PC-3 (cell line): ENCODE measurements around the gene HIPK1. TPM values are rescaled to one million over a fixed set of nuclear protein-coding genes. Genes with fewer than 3 reads are reported as not detected.

Source experiments
- ATAC-seq: fragments of 200-7000 bp; cut with Tn5 transposase; 2 replicates; pipeline ENCODE4 v1.9.1; 2020; ENCODE audit warnings: mild to moderate bottlenecking, moderate library complexity
- BruUV-seq: library from RNA; stranded (reverse); fragments of 400-500 nt; replicated peaks from 2 replicates; lab custom pipeline; 2021; lab: Mats Ljungman, UMichigan
- CTCF ChIA-PET: fragments of 300-600 bp; sonication (Branson Sonifier 250); formaldehyde crosslinking; loops from one replicate; lab custom pipeline; 2022; ENCODE audit warnings: antibody characterized with exemption; lab: Charles Lee
- POLR2A ChIA-PET: fragments of 300-600 bp; sonication (Branson Sonifier 250); formaldehyde crosslinking; loops from one replicate; lab custom pipeline; 2022; ENCODE audit warnings: antibody characterized with exemption; ENCODE audit not compliant: unreplicated experiment; lab: Charles Lee
- DNase-seq: peaks from one replicate; pipeline ENCODE4 v3.0.0-alpha.2; 2015
- H2AFZ ChIP-seq: fragments of 300-600 bp; sonication (generic); 2 replicates; pipeline ENCODE4 v1.6.0; 2016; ENCODE audit warnings: antibody characterized with exemption, low read length
- H3F3A ChIP-seq: fragments of 300-600 bp; sonication (generic); one replicate; pipeline ENCODE4 v1.6.0; 2017; ENCODE audit warnings: antibody characterized with exemption, low read length, control low read depth, mild to moderate bottlenecking; ENCODE audit not compliant: unreplicated experiment
- H3K27ac ChIP-seq: fragments of 300-600 bp; sonication (generic); 2 replicates; pipeline ENCODE4 v1.5.1; 2016; ENCODE audit warnings: mild to moderate bottlenecking, low read length
- H3K27me3 ChIP-seq: fragments of 300-600 bp; sonication (generic); 2 replicates; pipeline ENCODE4 v1.6.1; 2016; ENCODE audit warnings: low read length, mixed read lengths
- H3K36me3 ChIP-seq: fragments of 300-600 bp; sonication (generic); 2 replicates; pipeline ENCODE4 v1.6.1; 2016; ENCODE audit warnings: low read depth, mixed run types, low read length, mixed read lengths
- H3K4me1 ChIP-seq: fragments of 300-600 bp; sonication (generic); 2 replicates; pipeline ENCODE4 v1.5.1; 2016; ENCODE audit warnings: low read length; ENCODE audit not compliant: insufficient read depth
- H3K4me2 ChIP-seq: fragments of 300-600 bp; sonication (generic); 2 replicates; pipeline ENCODE4 v1.6.0; 2016; ENCODE audit warnings: low read length
- H3K4me3 ChIP-seq: fragments of 300-600 bp; sonication (generic); 2 replicates; pipeline ENCODE4 v1.5.1; 2016; ENCODE audit warnings: mild to moderate bottlenecking, low read length, mixed read lengths
- H3K79me2 ChIP-seq: fragments of 300-600 bp; sonication (generic); 2 replicates; pipeline ENCODE4 v1.6.1; 2017; ENCODE audit warnings: low read length, mixed read lengths
- H3K9ac ChIP-seq: fragments of 300-600 bp; sonication (generic); 2 replicates; pipeline ENCODE4 v1.6.0; 2016; ENCODE audit warnings: mild to moderate bottlenecking, low read length
- H3K9me2 ChIP-seq: fragments of 300-600 bp; sonication (generic); replicated peaks from 2 replicates; pipeline ENCODE4 v1.6.1; 2016; ENCODE audit warnings: mixed run types, low read length, mixed read lengths
- H3K9me3 ChIP-seq: fragments of 300-600 bp; sonication (generic); 2 replicates; pipeline ENCODE4 v1.6.1; 2016; ENCODE audit warnings: low read length, mixed read lengths
- H4K20me1 ChIP-seq: fragments of 300-600 bp; sonication (generic); 2 replicates; pipeline ENCODE4 v1.6.1; 2016; ENCODE audit warnings: low read length, mixed read lengths
- EZH2 ChIP-seq: fragments of 300-600 bp; sonication (generic); IDR thresholded peaks from one replicate; pipeline ENCODE4 v1.6.1; 2017; ENCODE audit warnings: antibody characterized with exemption, mild to moderate bottlenecking, low read length; ENCODE audit not compliant: unreplicated experiment
- EZH2phosphoT487 ChIP-seq: fragments of 300-600 bp; sonication (generic); IDR thresholded peaks from 2 replicates; pipeline ENCODE4 v1.6.1; 2018; ENCODE audit warnings: mild to moderate bottlenecking, antibody characterized with exemption, low read length, borderline replicate concordance
- intact Hi-C: fragments of 100-400 bp; cut with micrococcal nuclease; formaldehyde crosslinking; loops from 2 replicates; pipeline ENCODE4 v1.9.0; 2023
- total RNA-seq: library from RNA; depleted of rRNA; stranded (reverse); fragments of >200 nt; gene quantifications from 2 replicates; pipeline ENCODE4 v1.2.3, GENCODE V29; 2014
- TF ChIP-seq, protein P1 (sequence below): fragments of 300-600 bp; sonication (generic); conservative IDR thresholded peaks from 2 replicates; pipeline ENCODE4 v1.5.1; 2017; ENCODE audit warnings: antibody characterized with exemption, low read depth, mild to moderate bottlenecking, low read length

The HIPK1 gene
- total RNA-seq, 1 experiment from 2014 or later: 19.9 TPM

DNA sequence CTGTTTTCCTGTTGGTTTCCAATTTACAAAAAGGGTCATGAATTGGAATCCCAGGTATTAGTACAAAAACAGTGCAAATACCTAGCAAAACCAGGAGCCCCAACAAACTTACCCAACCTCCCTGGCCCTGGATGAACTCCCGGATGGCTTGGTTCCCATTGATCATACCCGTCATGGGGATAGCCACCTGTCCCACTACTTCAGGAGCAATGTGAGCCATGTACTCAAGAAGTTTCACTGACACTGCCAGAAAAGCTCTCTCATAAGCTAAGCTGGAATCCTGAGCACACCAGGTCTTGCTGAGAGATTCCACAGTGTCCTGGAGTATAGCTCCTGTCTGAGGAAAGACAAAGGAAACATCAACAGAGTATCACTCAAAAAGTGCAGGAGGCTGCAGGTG, 47.5 kb upstream of the HIPK1 start:
- ChIA-PET CTCF (no interaction called here), POLR2A (no interaction called here)
- H3F3A ChIP-seq: no peaks in the 10 kb centered on the region
- no peaks in the 10 kb centered on the region for H3K4me1 ChIP-seq
- H3K27ac ChIP-seq: no peak overlapping the region
- no peaks in the 10 kb centered on the region for H3K9me2 ChIP-seq
- TF ChIP-seq EZH2 (no peak), EZH2phosphoT487 (no peak)
- TF ChIP-seq, protein P1, sequence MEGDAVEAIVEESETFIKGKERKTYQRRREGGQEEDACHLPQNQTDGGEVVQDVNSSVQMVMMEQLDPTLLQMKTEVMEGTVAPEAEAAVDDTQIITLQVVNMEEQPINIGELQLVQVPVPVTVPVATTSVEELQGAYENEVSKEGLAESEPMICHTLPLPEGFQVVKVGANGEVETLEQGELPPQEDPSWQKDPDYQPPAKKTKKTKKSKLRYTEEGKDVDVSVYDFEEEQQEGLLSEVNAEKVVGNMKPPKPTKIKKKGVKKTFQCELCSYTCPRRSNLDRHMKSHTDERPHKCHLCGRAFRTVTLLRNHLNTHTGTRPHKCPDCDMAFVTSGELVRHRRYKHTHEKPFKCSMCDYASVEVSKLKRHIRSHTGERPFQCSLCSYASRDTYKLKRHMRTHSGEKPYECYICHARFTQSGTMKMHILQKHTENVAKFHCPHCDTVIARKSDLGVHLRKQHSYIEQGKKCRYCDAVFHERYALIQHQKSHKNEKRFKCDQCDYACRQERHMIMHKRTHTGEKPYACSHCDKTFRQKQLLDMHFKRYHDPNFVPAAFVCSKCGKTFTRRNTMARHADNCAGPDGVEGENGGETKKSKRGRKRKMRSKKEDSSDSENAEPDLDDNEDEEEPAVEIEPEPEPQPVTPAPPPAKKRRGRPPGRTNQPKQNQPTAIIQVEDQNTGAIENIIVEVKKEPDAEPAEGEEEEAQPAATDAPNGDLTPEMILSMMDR: no peak
- H3K4me2 ChIP-seq: no peak overlapping the region
- no peak overlapping the region for H2AFZ ChIP-seq
- no peak overlapping the region for H3K9ac ChIP-seq
- no TSS peak for BruUV-seq
- intact Hi-C loops: no loop called here
- no peaks in the 10 kb centered on the region for H3K79me2 ChIP-seq
- DNase-seq (no peak), ATAC-seq (no peak)
- H4K20me1 ChIP-seq: no peaks in the 10 kb centered on the region
- no peak overlapping the region for H3K4me3 ChIP-seq
- no peaks in the 10 kb centered on the region for H3K27me3 ChIP-seq
- no peaks in the 10 kb centered on the region for H3K36me3 ChIP-seq
- H3K9me3 ChIP-seq: no peaks in the 10 kb centered on the region

DNA sequence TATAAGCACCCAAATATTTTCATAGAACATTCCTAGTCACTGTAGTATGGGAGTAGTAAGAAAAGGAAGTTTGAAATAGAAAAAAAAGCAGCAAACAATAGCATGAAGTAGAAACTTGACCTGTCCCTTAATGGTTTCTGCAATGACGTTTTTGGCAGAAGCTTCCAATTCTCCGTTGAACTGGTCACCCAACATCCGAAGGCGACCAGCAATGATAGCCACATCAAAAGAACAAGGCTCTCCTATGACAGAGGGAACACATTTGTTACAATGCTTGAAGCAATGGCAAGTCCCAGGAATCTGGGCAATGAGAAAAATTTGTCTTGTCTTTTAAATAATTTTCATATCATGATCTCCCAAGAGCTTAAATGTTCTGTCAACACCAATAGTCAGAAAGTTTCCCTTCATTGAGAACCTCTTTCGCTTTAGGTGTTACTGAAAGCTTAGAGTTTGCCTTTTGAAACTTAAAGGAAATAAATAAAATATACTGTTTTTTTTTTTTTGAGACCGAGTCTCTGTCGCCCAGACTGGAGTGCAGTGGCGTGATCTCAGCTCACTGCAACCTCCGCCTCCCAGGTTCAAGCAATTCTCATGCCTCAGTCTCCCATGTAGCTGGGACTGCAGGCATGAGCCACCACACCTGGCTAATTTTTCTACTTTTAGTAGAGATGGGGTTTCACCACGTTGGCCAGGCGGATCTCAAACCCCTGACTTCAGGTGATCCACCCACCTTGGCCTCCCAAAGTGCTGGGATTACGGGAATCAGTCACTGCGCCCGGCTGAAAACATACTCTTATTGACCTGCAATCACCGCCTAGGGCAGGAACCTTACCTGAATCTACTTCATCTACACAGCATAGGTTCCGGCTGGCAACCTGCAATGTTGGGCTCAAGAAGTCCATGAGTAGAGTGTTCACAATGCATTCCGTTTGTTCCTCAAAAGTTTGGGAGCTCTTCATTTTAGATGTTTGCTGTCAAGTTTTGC, 42.4 kb upstream of the HIPK1 start:
- ATAC-seq (no peak), DNase-seq (no peak)
- H3F3A ChIP-seq: no peaks in the 10 kb centered on the region
- H3K4me2 ChIP-seq: no peak overlapping the region
- no peaks in the 10 kb centered on the region for H4K20me1 ChIP-seq
- intact Hi-C loops: no loop called here
- H3K9ac ChIP-seq: no peak overlapping the region
- TF ChIP-seq EZH2: no peak
- TF ChIP-seq, protein P1: no peak
- TF ChIP-seq EZH2phosphoT487: no peak
- no peak overlapping the region for H3K27ac ChIP-seq
- H3K9me3 ChIP-seq: no peaks in the 10 kb centered on the region
- H3K79me2 ChIP-seq: no peaks in the 10 kb centered on the region
- H3K4me3 ChIP-seq: no peak overlapping the region
- ChIA-PET CTCF (interaction anchor here (0.7 kb wide), 1 partner anchor 584 kb away, joined by 4 read pairs; no protein-coding TSS in a partner anchor), POLR2A (no interaction called here)
- no peaks in the 10 kb centered on the region for H3K4me1 ChIP-seq
- H3K36me3 ChIP-seq: no peaks in the 10 kb centered on the region
- BruUV-seq: no TSS peak
- no peak overlapping the region for H2AFZ ChIP-seq
- H3K9me2 ChIP-seq: no peaks in the 10 kb centered on the region
- H3K27me3 ChIP-seq: no peaks in the 10 kb centered on the region
